ENCODE measurements around the gene TBC1D24.
A peak's percentile ranks its signal among the peaks of the same experiment; 100 is the strongest.

TBC1D24 gene

DNA sequence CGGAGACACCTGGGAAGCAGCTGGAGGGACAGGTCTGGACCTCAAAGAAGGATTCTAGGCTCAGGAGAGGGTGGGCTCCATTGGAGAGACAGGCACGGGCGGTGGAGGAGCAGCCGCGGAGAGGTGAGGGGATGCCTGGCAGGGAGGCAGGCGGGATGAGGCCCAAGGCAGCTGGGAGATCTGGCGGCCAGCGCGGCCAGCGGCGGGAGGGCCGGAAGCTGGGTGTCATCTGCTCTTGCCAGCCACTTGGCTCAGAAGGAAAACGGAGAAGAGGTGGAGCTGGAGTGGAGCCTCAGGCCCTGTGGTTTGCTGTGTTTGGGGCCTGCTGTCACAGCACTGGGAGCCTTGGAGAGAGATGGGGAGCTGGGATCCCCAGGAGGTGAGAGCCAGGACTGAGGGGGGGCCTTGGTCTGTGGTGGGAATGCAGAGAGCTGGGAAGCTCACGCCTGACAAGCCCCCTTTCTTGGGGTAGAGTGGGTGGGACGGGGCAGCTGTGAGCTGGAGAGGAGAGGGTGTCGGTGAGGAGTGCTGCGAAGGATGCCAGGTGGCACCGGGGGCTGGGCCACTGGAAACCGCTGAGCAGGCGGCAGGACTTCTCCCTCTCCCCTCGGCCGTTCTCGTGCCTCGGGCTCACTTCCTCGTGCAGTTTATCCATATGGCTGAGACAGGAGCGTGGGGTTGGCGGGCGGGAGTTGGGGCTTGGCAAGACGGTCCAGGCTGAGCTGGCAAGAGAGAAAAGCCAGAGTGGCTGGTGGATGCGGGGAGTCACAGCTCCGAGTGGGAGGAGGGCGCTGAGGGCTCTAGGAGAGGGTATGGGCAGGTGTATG lies 8.0 kb downstream of the TBC1D24 start:
- no peak for DNase-seq (ENCODE audit: low read depth in 3 of 3, low spot score in 1 of 3)

DNA sequence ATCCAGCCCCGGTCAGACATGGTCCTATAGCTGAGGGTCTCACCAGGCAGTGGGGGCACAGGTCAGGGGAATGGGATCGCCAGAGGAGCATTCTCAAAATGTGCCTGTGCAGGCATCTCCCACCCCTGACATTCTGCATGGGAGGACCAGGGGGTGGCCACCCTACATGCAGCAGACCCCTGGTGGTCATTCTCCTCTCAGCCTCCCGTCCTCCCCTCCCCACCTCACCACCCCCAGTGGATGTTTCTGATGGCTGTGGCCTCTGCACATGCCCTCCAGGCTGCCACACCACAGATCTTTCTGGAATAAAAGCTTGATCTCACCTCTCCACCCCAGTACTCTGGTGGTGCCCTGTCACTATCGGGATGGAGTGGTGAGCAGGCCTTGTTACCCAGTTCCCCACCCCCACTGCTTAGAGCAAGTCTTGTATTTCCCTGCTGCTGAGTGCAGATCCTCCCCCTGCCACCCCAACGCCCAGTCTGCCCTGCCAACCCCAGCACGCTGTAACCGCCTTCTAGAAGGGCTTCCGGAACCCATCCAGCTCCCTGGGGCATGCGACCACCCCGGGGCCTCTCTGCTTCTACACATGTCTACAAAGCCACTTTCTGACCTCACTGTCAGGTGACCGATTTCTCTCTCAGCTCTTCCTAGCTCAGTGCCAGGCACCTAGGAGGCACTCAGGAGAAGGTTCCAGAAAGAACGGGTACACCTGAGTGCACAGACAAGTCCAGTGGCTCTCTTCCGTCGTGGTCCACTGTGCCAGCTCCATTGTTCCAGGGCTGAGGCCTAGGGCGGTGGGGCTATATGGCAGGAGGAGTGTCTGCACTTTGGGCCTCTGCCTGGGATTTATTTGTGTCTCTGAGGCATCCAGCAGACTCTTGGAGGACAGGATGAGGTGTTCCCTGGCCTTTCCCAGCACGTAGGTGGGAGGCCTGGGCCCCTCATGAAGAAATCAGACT lies 9.3 kb downstream of the TBC1D24 start:
- no peak for DNase-seq (ENCODE audit: low read depth in 3 of 3, low spot score in 1 of 3)

DNA sequence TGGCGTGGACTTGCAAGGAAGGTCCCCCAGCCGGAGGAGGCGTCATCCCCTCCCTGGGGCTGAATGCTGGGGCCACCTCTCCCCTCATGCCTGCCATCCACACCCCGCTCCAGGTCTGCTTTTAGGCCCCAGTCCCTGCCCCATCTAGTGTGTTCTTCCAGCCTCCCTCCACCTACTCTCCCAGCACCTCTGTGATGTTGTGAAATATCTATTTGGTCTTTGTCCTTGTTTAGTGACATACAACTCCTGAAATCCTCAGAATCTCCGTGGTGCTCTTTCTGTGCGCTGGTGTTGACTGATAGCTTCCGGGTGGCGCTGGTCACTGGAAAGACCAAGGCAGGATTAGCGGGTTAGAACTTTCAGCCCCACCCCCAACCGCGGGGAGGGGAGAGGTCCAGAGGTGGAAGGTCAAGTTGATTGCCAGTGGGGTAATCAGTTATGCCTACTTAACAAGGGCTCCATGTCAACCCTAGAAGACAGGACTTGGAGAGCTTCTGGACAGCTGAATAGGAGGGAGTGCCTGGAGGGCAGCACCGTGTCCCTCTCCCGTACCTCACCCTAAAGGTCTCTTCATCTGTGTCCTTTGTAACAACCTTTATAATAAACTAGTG lies 10.1 kb downstream of the TBC1D24 start:
- no peak for DNase-seq (ENCODE audit: low read depth in 3 of 3, low spot score in 1 of 3)

DNA sequence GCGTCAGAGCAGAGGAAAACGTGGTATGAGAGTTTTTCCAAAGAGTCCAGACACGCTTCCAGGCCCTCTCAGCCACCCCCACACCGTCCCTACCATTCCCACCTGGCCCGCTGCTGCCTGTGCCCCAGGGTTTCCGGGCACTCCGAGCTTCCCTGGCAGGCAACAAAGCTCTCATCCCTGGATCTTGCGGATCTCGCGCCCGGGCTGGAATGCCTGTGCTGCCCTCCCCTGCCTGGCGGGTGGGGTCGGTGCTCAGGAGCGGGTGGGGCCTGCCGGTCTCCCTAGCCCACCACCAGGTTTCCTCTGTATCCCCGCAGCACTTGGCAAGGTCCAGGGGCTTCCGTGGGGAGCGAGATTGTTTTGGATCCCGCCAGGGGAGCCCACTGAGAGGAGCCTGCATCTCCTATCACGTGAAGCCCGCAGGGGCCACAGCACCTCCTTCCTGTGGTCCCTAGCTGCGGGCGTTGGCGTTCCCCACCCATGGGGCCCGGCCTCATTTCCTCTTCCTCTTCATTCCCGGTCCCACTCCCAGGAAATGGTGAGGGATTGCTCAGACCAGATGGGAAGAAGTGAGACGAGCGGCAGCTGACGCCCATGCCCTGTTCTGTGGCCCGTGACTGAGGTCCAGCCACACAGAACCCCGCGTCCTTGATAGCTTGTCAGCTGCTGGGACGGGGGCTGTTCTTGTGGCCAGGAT lies 11.0 kb downstream of the TBC1D24 start:
- DNase-seq (ENCODE audit: low read depth in 3 of 3, low spot score in 1 of 3), result no peak

DNA sequence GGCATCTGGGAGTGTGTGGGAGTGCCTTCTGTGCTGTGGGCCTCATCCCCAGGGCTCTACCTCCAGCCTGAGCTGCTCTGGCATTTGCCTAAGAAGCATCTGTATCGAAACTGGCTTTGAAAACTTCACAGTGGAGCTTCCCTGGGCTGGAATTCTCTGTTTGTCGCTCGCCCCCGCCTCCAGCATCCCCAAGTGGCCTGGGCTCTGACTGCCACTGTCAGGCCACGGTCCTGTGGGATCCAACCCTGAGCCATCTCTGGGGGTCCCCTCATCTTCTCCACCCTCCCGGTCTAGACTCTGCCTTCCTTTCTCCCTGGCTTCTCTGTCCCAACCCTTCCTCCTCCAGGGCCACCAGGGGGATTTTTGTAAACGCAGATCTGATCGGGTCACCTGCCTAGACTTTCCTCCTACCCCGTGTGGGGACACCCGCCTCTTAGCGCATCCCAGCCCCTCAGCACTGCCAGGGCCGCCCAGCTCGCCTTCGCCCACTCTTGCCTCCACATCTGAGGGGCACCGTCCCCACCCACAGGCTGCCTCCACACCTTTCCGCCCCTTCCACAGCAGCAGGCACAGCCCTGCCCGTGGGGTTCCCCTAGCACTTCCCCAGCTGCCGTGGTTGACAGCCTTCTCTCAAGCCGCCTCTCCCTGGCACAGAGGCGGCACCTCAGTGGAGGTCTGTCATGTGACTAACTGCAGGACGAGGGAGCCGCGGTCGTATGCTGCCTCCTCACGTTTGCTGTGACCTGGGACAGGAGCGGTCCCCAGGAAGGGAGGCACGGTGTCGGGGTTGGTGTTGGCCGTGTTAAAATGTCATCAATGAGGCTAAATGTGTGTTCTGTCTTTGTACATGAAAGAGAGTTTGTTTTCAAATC lies 12.0 kb downstream of the TBC1D24 start:
- peak; percentile 59 to 74 (median 63) for DNase-seq (ENCODE audit: low read depth in 3 of 3, low spot score in 1 of 3)

DNA sequence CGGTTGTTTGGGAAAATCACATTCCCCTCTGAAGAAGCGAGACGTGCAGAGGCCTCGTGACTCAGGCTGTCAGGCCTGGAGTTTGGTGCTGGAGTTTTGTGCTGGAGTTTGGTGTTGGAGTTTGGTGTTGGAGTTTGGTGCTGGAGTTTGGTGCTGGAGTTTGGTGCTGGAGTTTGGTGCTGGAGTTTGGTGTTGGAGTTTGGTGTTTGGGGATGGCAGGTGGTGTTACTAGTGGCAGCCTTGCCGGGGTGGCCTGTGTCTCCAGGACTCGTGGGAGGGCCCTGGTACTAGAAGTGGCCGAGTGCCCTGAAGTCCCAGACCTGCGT lies 12.6 kb downstream of the TBC1D24 start:
- no peak for DNase-seq (ENCODE audit: low read depth in 3 of 3, low spot score in 1 of 3)

DNA sequence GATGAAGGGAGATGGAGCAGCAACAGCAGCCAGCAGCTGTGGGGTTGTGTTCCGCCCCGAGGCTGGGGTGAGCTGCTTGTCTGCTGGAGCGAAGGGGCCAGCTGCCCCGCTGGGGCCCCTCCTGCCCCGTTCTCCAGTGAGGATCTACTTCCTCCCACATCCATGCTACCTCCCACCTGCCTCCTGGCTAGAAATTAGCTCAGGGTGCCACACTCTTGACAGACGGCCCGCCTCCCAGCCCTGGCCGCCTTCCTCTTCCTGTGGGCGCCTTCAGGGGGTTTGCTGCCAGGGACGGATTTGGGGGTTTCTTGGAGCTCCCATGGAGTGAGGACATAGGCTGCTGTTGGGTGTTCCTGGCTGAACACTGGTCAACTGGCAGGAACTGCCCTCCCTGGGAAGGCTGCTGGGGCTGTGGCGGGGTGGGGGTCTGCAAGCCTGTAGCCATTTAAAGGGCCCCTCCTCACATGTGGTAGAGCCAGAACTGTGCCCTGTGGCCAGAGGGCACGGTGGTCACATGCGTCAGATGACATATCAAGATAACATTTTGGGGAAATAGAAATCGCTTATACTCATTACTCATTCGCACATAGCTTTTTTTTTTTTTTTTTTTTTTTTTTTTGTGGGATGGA lies 13.1 kb downstream of the TBC1D24 start:
- DNase-seq (ENCODE audit: low read depth in 3 of 3, low spot score in 1 of 3), result no peak

DNA sequence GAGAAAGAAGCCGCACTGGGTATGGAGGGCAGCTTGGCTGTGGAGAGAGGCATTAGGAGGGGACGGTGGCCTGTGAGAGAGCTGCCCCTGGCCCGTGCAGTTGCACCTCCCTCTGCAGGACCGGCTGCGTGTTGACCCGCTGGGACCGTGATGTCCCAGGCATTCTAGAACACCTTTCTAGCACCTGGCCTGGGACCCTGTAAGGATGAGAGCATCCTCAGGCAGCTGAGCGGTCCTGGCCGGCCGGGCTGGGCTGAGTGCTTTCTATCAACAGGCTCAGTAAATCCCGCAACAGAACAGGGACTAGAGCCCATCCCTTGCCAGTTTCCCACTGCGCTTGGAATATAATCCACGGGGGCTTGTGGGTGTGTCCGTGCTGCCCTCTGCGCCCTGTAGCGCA lies 14.7 kb downstream of the TBC1D24 start:
- DNase-seq (ENCODE audit: low read depth in 3 of 3, low spot score in 1 of 3), result no peak

DNA sequence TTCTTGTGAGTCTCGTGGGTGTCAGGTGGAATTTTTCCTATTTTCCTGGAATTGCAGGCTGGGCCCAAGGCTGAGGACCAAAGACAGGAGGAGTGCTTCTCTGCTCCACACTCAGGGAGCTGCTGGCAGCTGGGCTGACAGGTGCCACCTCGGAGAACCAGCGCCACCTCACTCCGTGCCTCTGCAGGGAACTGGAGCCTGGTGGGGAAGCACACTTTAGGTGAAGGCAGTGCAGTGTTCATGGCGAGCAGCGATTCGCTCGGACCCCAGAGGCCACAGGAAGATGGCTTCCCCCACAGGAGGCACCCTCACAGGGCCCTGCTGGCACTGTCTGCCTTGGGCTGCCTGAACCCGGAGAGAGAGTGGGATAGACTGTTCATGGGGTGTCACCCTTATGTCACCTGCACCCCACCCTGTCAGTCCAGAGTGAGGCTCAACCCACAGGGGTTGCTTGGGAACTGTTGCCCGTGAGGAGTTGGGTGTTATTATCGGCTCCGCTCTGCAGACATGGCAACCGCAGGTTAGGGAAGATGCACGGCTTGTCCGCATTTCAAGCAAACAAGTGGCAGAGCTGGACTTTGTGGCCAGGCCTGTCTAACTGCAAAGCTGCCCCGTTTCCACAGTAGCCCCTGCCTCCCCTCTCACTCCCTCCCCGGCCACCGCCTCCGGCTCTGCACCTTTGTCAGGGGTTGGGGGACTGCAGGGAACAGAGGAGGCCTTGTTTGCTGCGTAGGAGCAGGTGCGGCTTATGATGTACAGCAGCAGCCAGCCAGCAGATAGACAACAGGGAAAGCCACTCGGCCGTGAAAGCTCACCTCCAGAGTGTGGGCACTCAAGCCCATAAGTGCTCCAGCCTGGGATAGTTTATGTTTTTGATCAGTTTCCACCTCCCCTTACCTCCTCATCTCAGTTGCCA lies 15.5 kb downstream of the TBC1D24 start:
- no peak for DNase-seq (ENCODE audit: low read depth in 3 of 3, low spot score in 1 of 3)

DNA sequence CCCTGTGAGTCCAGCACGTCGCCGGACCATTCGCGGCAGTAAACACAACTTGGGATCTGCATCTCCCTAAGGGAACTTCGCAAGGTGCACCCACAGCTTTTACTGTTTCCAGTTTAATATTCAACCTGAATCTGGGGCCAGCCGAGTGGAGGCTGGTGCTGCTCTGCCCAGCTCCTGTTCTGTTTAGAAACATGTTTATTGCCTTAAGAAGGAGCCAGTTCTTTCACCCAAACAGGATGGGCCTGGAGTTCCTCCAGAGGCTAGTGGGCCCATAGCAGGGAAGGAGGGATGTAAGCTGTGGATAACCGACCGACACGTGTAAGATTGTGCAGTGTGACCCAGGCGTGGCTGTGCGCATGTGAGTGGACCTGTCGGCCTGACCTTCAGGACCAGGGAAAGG lies 17.4 kb downstream of the TBC1D24 start:
- no peak for DNase-seq (ENCODE audit: low read depth in 3 of 3, low spot score in 1 of 3)

DNA sequence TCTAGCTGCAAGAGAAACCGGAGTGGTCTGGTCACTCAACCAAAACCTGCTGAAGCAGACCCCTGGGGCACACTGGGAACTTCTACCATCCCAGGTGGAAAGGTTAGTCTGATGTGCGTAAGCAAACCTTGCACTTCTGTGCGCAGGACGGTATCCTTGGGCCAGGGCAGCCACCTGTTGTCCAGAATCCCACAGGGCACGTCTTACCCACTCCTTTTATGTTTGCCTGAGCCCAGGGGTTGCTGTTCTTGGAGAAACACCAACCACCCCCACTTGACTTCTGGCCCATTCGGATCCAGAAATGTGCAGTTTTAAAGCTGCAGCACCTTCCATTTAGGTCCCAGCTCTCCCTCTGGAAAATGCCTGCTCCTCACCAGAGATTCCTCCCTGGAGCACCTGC lies 18.7 kb downstream of the TBC1D24 start:
- DNase-seq (ENCODE audit: low read depth in 3 of 3, low spot score in 1 of 3), result no peak

DNA sequence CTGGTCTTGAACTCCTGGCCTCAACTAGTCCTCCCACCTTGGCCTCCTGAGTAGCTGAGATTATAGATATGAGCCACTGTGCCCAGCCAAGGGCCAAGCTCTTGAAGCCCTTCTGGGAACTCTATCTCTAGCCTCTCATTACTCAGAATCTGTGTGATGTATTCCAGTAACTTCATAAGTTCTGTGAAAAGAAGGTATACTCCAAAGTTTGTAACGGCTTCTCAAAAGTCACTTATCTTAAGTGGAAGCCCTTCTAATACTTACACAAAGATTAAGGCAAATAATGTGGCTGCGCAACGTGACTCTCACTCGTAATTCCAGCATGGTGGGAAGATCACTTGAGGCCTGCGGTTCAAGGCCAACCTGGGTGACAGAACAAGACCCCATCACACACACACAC lies 19.7 kb downstream of the TBC1D24 start:
- DNase-seq (ENCODE audit: low read depth in 3 of 3, low spot score in 1 of 3), result no peak

DNA sequence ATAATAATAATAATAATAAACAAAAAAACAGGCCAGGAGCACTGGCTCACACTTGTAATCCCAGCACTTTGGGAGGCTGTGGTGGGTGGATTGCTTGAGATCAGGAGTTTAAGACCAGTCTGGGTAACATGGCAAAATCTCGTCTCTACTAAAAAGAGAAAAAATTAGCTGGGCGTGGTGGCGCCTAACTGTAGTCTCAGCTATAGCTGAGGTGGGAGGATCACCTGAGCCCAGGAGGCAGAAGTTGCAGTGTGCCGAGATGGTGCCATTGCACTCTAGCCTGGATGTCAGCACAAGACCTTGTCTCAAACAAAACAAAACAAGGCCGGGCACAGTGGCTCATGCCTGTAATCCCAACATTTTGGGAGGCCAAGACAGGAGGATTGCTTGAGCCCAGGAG lies 20.1 kb downstream of the TBC1D24 start:
- no peak for DNase-seq (ENCODE audit: low read depth in 3 of 3, low spot score in 1 of 3)

DNA sequence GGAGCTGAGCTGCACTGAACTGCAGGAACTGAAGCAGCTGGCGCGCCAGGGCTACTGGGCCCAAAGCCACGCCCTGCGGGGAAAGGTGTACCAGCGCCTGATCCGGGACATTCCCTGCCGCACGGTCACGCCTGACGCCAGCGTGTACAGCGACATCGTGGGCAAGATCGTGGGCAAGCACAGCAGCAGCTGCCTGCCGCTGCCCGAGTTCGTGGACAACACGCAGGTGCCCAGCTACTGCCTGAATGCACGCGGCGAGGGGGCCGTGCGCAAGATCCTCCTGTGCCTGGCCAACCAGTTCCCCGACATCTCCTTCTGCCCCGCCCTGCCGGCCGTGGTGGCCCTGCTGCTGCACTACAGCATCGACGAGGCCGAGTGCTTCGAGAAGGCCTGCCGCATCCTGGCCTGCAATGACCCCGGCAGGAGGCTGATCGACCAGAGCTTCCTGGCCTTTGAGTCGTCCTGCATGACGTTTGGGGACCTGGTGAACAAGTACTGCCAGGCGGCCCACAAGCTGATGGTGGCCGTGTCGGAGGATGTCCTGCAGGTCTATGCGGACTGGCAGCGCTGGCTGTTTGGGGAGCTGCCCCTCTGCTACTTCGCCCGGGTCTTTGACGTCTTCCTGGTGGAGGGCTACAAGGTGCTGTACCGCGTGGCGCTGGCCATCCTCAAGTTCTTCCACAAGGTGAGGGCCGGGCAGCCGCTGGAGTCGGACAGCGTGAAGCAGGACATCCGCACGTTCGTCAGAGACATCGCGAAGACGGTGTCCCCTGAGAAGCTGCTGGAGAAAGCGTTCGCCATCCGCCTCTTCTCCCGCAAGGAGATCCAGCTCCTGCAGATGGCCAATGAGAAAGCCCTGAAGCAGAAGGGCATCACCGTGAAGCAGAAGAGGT lies 21.5 kb downstream of the TBC1D24 start:
- DNase-seq (ENCODE audit: low read depth in 3 of 3, low spot score in 1 of 3), result no peak

DNA sequence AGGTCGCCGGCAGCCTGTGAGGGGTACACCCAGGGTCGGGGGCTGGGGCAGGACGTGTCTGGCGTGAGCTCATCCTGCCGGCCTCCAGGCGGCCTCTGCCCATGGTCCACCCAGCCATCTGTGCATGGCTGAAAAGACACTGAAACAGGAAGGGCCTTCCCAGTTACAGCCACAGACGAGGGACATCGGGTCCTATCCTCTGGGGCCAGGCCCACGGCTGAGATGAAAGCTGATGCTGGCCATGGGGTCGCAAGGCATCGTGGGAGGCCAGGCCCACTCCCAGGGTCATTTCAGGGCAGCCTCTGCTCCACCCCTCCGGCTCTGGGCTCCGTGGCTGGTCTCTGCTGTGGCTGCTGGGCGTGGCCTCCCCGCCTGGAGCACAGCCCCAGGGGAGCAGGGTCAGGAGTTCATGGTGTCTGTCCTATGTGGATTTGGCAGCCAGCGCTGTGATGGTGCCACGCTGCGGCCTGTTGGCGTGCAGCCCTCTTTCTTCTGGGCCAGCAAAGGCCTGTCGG lies 22.2 kb downstream of the TBC1D24 start:
- DNase-seq (ENCODE audit: low read depth in 3 of 3, low spot score in 1 of 3), result no peak

DNA sequence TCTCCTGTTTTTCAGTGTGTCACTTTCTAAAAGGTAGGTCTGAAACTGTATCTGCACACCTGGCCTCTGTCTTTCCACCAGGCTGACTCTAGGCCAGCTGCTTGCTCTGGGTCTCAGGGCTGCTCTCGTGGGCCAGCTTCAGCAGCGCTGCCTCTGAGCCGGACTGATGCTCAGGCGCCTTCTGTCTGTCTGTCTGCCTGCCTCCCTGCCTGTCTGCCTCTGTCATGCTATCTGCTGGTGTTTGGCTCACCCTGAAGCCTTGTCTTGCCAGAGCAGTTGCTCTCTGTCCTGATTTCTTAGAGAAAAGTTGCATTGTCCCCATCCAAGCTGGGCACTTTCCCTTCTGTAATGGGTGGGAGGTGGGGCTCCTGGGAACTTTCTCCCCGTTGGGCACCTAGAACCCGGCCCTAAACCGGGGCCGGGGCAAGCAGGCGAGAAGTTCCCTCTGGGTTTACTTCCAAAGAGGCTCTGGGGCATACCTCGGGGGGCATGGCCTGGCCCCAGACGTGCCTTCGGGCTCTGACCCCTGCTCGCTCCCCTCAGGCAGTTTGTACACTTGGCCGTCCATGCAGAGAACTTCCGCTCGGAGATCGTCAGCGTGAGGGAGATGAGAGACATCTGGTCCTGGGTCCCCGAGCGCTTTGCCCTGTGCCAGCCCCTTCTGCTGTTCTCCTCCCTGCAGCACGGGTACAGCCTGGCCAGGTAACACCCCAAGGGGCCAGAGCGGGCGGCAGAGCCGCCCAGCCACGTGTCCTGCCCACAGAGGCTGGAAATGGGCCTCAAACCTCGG lies 23.0 kb downstream of the TBC1D24 start:
- no peak for DNase-seq (ENCODE audit: low read depth in 3 of 3, low spot score in 1 of 3)
